MM.1S (cell line): ENCODE measurements around the gene SF3A2.

Source experiments
- EZH2 ChIP-seq: fragments of 300-600 bp; sonication (generic); optimal IDR thresholded peaks from 2 replicates; pipeline ENCODE3; 2017; ENCODE audit warnings: low read depth, mild to moderate bottlenecking, antibody characterized with exemption, low read length, mixed read lengths
- EZH2phosphoT487 ChIP-seq: fragments of 300-600 bp; sonication (generic); IDR thresholded peaks from 2 replicates; pipeline ENCODE4 v1.6.1; 2018; ENCODE audit warnings: antibody characterized with exemption, low read length
- TF ChIP-seq, protein P1 (sequence below): fragments of 300-600 bp; sonication (generic); IDR thresholded peaks from 2 replicates; pipeline ENCODE4 v1.5.1; 2016; ENCODE audit warnings: antibody characterized with exemption, low read length, mixed read lengths

DNA sequence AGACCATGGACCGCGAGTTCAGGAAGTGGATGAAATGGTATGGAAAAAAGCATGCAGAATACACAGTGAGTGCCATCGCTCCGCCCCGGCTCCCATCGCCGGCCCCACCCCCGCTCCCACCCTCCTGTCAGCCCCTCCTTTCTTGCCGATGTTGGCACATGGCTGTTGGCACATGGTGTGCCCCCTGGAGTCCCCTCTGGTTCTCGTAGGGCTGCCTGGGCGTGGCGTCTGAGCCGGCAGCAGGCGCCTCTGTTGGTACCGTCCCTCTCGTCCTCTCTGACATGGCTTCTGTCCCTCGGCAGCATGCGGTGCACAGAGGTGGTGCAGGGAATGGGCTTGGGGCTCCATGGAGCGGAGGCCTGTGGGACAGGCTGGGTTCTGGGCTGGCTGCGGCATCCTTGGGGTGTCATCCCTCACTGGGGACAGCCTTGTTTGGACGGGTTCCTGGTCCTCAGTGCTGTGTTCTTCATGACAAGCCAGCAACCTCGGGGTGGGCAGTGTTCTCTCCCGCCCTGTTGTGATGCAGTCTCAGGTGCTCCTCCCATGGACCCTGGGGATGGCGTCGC is 42.0 kb upstream of the SF3A2 start:
- TF ChIP-seq, protein P1, sequence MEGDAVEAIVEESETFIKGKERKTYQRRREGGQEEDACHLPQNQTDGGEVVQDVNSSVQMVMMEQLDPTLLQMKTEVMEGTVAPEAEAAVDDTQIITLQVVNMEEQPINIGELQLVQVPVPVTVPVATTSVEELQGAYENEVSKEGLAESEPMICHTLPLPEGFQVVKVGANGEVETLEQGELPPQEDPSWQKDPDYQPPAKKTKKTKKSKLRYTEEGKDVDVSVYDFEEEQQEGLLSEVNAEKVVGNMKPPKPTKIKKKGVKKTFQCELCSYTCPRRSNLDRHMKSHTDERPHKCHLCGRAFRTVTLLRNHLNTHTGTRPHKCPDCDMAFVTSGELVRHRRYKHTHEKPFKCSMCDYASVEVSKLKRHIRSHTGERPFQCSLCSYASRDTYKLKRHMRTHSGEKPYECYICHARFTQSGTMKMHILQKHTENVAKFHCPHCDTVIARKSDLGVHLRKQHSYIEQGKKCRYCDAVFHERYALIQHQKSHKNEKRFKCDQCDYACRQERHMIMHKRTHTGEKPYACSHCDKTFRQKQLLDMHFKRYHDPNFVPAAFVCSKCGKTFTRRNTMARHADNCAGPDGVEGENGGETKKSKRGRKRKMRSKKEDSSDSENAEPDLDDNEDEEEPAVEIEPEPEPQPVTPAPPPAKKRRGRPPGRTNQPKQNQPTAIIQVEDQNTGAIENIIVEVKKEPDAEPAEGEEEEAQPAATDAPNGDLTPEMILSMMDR: no peak
- TF ChIP-seq EZH2 (no peak), EZH2phosphoT487 (no peak)
